AG09319 (cell line): ENCODE measurements around the gene MAD1L1.

Experiments
- DNase-seq: peaks from one replicate; pipeline ENCODE4 v3.0.0-alpha.2; 2010; ENCODE audit warnings: low read depth; ENCODE audit errors: extremely low read depth
- CTCF ChIP-seq: IDR thresholded peaks from 2 replicates; pipeline ENCODE4 v1.5.1; 2011; ENCODE audit warnings: low read depth, mild to moderate bottlenecking, inconsistent platforms, low read length, moderate library complexity

MAD1L1 gene

GRCh38 chr7:2151237-2151636 is 81.5 kb downstream of the MAD1L1 start:
- DNase-seq = no peak
- TF ChIP-seq CTCF = no peak

DNA sequence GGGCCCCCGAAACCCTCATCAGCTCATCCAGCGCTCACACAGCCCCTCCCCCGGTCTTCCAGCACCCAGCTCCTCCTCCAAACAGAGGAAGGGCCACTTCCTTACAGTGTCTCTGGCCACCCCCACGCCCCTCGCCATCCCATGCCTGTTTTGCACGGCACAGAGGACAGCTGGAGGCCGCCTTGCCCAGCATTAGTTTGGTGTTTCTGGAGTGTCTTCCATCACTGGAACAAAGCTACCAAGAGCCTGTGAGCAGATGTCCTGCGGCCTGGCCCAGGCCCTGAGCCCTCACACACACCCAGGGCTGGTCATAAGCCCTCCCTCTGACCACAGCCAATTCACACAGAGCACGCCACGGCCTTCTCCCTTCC is 82.3 kb downstream of the MAD1L1 start:
- DNase-seq = no peak
- no peak for TF ChIP-seq CTCF

DNA sequence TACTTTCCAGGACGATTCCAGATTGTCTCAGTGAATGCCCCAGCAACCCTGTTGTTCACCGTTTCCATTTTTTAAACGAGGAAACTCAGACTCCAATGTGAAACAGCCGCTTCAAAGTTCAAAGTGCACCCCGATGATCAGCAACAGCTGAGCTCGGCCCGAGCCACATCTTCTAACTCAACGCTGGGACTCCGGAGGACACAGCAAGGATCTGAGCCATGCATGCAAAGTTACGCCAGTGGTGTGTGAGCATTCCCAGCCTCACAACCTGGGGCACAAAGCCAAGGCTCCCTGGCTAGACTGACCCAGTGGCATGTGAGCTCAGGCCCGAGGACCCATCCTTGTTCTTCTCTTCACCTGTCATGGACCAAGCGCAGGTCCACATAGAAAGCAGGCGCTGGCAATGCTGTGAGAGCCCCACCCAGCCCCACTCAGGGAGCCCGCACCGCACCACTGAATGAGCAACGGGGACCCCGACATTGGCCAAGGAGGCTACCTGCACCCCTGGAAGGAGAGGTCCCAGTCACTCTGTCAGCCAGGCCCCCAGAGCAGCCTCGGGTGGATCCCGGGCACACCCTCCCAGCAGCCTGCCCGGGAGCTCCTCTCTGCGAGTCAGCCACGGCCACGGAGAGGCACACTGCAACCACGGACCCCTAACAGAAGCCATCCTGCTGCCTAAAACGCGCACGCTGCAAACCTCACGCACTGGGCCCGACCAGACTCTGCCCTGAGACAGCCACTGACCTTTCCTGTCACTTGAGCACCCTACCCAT is 82.9 kb downstream of the MAD1L1 start:
- DNase-seq = no peak
- TF ChIP-seq CTCF = no peak

DNA sequence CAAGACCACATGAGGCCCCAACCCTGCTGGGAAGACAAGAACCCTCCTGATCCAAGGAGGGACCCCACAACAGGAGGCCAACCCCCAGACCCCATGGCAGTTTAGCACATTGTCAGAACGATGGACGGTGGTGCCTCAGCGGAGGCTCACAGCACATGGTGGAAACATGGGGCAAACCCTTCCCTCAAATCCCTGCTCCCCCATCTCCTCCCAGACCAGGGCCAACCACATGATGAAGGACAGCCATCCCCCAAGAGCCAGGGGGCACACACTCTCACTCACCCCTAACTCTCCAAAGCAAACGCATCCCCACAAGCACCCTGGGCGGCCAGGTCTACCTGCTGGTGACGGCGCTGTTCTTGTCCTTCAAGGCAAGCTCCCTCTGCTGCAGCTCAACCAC is 83.9 kb downstream of the MAD1L1 start:
- TF ChIP-seq CTCF = no peak
- no peak for DNase-seq

GRCh38 chr7:2148189-2148588 is 84.6 kb downstream of the MAD1L1 start:
- no peak; the same call in none of the 2 replicates for TF ChIP-seq CTCF
- no peak for DNase-seq

DNA sequence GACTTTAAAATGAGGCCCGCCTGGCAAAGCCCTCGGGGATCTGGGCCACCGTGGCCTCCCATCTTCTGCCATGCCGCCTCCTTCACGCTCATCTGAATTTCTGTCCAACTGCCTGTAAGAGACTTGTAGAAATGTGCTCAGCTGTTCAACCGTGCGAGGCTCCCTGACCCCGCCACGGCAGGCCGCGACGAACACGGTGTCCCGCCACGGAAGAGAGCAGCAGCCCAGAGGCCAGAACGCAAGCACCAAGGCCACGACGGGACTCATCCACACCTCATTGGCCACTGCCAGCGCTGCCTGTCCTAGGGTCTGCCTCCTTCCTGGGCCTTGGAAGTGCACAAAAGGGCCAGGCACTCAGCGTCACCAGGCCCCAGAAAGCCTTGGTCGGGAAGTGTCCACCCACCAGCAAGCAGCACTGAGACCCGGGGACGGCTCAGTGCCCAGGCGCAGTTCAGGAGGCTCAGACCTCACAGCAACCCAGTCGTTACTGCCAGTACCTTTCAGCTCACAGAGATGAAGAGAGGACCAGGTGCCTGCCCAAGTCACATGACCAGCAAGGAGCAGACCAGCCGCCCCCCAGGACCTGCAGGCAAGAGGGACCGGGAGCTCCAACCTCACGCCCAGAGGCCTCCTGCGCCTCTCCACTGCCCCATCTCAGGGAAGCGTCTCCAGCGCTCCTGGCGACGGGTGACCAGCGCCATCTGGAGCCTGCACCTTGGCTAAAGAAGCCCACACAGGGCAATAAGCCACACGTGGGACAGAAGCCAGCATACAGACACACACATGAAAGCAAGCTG is 85.9 kb downstream of the MAD1L1 start:
- no peak for DNase-seq
- TF ChIP-seq CTCF = no peak

GRCh38 chr7:2145835-2146580 is 86.7 kb downstream of the MAD1L1 start:
- no peak for TF ChIP-seq CTCF
- no peak for DNase-seq
